Brain pericyte (primary cell): Measurements from ENCODE around the gene GGTLC2.
"Not testable (repeated sequence)": the region's sequence is repeated elsewhere in the genome, so short reads cannot be mapped to it uniquely, and the experiment has no call there.

Source experiments
- DNase-seq: peaks from one replicate; pipeline ENCODE4 v3.0.0-alpha.2; 2012; ENCODE audit warnings: low read depth, low spot score

GGTLC2 gene

DNA sequence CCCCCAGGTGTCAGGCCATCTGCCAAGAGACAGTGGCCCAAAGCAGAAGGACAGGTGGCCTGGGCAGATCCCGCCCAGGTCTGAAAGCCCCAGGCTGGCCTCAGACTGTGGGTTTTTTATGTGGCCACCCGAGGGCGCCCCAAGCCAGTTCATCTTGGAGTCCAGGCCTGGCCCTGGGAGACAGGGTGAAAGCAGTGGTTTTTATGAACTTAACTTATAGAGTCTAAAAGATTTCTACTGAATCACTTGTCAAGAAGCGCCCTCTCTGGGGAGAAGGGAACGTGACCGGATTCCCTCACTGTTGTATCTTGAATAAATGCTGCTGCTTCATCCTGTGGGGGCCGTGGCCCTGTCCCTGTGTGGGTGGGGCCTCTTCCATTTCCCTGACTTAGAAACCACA is 8.2 kb upstream of the GGTLC2 start:
- DNase-seq: not testable (repeated sequence)

DNA sequence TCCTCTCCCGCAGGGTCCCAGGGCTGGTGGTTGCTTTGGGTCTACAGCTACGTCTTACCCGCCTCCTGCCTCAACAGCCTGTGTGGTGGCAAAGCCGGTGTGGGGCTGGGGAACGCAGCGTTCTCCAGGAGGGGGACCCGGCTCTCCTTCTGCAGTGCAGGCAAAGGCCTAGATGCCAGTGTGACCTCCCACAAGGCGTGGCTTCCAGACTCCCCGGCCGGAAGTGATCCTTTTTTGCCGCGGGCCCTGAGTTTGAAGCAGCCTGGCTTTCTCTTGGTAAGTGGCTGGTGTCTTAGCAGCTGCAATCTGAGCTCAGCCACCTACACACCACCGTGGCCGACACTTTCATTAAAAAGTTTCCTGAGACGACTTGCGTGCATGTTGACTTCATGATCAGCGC is 6.1 kb upstream of the GGTLC2 start:
- DNase-seq: not testable (repeated sequence)

DNA sequence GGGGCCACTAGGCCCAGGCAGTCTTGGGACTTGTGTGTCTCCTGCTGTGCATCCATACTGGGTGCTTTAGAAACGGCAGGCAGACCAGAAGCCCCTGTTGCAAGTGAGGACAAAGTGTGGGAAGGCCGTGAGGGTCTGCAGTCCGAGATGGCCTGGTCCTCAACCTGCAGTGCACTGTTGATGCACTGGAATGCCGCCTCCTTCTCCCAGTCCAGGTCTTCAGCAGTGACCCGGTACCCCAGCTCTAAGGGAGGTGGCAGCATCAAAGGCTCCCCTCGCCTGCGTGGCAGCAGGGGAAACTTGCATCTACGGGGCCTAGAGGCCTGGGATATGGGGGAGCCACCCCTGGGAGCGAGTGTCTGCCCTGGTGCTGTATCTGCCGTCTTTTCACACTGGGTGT is 2.2 kb upstream of the GGTLC2 start:
- DNase-seq: not testable (repeated sequence)

DNA sequence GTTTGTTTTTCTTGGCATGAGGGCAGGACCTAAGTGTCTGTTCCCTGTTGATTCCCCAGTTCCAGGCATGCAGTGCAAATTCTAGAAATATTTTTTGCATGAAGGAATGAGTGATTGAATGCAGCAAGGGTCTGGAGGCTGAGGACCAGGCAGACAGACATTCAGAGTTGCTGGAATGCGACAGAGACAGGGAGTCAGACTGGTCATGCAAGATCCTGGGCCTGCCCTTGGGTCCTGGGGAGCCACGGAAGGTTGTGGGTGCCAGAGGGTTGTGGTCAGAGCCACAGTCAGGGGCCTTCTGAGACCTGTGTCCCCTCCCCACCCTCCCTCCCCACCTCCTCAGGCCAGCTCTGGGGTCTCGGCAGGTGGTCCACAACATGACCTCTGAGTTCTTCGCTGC is 1.6 kb downstream of the GGTLC2 start:
- not testable (repeated sequence) for DNase-seq

DNA sequence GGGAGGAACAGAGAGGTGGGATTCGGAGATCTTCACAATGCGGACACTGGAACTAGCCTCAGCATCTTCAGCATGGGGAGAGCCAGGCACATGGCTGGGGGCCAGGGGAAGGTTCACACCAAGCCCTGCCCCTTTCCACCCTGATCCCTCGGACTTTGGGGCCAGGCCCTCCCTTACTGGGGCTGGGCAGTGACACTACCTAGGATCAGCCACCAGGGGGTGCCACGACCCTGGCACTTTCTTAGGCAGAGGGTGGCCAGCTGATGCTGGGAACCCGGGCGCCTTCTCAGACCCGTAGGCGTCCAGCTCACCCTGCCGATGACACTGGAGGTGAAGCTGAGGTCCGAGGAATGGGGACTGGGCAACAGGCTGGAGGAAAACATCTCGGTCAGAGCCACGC is 3.5 kb downstream of the GGTLC2 start:
- not testable (repeated sequence) for DNase-seq

DNA sequence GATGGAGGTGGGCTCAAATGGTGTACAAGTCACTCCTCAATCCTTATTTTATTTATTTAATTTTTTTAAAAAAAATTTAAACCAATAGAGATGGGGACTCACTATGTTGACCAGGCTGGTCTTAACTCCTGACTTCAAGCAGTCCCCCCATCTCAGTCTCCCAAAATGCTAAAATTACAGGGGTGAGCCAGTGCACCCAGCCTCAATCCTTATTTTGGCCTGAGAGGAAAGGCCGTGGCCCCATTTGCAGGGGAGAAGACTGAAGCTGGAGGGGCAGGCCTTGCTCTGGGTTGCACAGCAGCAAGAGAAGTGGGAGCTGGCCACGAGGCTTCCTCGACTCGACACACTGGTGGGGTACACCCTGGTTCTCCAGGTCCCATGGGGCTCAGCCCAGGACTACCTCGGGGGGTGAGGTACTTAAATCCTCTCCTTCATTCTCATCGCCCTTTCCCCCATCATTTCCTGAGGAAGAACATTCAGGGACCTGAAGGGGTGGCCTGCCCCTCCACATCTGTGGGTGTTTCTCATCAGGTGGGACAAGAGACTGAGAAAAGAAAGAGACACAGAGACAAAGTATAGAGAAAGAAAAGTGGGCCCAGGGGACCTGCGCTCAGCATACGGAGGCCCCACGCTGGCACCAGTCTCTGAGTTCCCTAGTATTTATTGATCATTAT is 4.6 kb downstream of the GGTLC2 start:
- not testable (repeated sequence) for DNase-seq

DNA sequence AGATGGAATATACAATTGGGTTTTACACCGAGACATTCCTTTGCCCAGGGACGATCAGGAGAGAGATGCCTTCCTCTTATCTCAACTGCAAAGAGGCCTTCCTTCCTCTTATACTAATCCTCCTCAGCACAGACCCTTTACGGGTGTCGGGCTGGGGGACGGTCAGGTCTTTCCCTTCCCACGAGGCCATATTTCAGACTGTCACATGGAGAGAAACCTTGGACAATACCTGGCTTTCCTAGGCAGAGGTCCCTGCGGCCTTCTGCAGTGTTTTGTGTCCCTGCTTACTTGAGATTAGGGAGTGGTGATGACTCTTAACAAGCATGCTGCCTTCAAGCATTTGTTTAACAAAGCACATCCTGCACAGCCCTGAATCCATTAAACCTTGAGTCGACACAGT is 5.3 kb downstream of the GGTLC2 start:
- DNase-seq: not testable (repeated sequence)

DNA sequence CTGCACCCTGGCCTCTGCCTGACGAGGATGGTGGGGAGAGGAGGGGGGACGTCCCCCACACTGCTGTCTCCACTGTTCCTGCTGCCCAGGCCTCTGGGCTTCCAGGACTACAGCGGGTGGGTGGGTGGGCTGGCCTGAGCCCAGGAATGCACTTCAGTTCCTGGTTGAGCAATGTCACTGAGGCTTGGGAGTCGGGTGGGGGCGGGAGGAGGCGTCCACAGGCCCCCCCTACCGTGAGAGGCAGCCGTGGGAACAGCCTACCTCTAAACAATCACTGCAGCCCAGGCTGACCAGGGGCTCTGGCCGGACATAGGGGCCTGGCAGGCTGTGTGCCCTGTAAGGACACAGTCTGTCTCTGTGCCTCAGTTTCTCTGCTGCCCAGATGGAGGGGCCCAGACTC is 6.0 kb downstream of the GGTLC2 start:
- DNase-seq: not testable (repeated sequence)

DNA sequence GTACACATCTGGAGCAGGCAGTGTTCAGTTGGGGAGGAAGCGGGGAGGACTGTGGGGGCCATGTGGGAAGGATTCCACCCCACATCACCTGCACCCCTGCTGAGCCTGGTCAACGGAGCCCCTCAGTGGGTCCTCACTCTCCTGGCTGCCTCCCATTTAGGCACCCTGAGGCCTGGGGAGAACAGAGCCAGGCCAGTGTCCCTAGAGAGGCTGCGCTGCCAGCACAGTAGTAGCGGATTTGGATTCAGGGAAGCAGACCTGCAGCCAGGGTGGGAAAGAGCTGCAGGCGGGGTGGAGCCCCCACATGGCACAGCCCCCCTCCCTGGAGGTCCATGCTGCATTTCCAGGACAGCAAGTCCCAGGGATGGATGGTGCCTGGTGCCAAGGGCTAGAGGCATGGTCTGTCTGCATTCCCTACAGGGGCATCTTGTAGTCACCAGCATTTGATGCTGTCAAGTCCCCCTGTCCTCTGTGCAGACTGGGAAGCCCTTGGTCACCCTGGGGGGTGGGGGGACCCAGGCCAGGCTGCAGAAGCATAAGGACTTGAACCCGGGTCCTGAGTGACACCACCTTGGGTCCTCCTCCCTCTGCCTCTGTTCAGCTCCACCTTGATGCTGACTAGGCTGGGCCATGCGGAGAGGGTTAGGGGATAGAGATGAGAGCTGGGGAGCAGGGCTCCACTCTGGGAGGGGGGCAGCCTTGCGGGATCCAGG is 6.5 kb downstream of the GGTLC2 start:
- not testable (repeated sequence) for DNase-seq

DNA sequence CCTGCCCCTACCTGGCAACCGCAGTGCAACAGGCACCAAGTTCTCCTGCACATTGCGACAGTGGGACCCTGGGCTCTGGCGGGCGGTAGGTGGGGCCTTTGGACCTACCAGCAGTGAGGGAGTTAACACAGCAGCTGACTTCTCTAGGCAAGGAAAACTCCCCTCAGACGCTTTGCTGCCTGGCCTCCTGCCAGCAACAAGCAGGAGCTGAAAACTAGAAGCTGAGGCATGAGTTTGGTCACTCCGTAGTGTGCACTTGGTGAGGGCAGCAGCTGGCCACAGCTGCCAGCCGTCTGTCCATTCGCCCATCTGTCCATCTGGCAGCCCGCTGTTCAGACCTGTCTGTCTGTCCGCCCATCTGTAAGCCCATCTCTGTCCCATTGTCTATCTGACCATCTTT is 7.2 kb downstream of the GGTLC2 start:
- DNase-seq: not testable (repeated sequence)

DNA sequence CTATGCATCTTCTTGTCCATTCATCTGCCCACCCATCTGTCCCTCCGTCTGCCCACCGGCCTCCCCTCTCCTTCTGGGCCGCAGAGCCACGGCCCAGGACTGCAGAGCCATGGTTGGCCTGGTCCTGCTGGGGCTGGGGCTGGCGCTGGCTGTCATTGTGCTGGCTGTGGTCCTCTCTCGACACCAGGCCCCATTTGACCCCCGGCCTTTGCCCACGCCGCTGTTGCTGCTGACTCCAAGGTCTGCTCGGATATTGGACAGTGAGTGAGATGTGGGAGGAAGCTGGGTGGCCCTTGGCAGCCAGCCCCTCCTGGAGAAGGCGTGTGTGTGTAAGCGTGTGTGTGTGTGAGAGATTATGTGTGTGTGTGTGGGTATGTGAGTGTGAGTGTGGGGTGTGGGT is 7.7 kb downstream of the GGTLC2 start:
- DNase-seq: not testable (repeated sequence)

DNA sequence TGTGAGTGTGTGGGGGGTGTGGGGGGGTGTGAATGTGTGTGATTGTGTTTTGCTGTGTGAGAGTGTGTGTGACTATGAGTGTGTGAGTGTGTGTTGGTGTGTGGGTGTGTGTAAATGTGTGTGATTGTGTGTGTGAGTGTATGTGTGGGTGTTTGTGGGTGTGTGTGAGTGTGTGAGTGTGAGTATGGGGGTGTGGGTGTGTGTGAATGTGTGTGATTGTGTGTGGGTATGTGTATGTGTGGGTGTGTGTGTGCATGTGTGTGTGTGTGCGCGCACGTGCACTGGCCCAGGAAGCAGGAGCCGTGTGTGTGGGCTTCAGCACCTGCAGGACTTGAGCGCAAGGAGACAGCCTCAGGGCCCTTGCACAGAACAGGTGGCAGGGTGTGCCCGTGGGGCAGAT is 8.2 kb downstream of the GGTLC2 start:
- not testable (repeated sequence) for DNase-seq

DNA sequence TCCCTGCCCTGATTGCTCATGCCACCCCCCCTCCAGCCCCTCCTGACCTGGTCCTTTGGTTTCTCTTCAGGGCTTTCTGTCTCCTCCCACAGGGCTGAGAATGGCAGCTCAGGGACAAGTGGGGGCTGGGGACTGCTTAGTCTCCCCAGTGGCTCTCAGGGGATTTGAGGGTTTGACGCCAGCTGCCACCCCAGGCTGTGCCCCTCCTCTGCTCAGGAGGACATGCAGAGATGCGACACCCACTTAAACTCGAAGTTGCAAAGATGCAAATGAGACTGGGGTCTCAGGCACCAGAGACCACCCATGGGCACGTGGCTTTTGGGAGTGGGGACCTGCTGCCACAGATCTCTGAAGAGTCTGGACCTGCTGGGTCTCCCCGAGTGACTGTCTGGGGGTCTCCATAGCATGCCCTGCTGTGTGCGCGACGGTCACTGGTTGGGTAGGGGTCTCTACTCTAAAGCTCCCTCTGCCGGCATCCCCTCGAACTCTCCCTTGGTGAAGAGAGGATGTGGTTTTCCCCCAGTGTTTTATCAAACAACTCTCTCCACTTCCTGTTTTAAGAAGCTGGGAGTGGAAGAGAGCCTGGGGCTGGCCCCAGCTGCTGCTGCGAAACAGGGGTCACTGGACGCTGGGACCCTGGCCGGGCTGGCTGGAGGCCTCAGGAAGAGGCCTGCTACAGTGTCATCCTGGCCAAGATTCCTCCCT is 9.4 kb downstream of the GGTLC2 start:
- not testable (repeated sequence) for DNase-seq

DNA sequence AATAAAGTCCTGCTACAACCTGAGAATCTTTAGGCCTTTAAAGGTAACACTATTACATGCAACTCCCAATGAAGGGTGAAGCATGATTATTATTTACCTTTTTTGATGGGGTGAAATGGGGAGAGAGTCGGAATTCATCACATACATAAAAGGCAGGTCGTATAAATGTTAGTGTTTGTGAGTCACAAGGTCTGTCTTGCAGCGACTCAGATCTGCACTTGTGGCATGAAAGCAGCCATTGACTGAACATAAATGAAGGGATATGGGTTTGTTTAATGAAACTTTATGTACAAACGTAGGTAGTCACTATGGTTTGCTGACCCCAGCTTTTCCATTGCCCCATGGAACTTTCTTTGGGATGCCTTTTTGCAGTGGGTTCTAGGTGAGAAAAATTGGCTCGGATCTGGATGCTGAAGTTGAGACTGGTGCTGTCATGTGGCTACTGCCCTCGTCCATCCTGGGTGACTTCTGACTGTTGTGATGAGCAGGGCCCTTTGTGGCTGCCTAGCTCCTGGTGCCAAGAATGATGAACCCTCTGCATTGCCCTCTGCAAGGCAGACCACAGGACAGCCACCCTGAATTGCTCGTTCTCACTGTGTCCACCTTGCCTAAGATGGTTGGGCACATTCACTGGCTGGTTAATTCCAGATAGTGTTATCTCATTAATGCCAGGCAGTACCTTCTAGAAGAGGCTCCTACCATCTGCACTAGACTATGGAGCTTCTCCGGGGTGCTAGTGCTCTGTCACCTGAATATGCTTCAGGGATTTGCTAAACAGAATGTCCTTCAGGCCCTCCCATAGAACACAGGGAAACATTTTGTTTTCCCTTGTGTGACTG is 11.3 kb downstream of the GGTLC2 start:
- no peak for DNase-seq

DNA sequence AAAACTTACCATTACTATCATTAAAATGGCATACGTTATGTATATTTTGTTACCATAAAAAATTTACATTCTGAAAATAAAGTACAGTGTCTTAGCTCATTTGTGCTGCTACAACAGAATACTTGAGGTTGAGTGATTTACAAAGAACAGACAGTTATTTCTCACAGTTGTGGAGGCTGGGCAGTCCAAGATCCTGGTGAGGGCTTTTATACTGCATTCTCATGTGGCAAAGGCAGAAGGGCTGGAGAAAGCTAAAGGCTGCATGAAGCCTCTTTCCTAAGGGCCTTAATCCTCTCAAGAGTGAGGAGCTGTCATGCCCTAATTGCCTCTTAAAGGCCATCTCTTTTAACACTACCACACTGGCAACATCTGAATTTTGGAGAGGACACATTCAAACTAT is 13.3 kb downstream of the GGTLC2 start:
- no peak for DNase-seq

DNA sequence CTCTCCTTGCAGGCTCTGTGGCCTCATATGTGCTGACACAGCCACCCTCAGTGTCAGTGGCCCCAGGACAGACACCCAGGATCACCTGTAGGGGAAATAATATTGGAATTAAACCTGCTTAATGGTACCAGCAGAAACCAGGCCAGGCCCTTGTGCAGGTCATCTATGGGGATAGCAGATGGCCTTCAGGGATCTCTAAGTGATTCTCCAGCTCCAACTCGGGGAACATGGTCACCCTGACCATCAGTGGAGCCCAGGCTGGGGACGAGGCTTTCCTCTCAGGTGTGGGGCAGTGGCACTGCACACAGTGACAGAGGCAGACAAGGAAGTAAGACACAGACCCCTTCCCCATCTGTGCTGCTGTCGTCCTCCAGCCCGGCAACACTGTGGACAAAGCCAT is 16.9 kb downstream of the GGTLC2 start:
- no peak for DNase-seq

DNA sequence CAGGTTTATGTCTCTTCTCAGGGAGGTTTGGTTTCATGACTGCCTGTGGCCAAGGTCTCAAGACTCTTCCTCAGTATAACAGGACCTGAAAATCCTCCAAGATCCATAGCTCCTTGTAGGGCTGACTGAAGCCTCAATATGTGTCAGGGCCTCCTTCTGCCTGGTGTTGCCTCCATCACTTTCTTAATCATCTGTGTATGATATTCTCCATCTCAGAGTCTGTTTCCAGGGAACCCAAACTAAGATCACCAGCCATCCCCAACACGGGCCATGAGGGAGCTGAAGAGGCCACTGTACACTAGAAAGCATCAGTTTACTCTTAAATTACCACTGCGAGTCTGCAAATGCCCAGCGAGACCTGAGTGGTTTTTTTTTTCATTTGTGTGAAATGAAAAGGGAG is 17.7 kb downstream of the GGTLC2 start:
- no peak for DNase-seq

DNA sequence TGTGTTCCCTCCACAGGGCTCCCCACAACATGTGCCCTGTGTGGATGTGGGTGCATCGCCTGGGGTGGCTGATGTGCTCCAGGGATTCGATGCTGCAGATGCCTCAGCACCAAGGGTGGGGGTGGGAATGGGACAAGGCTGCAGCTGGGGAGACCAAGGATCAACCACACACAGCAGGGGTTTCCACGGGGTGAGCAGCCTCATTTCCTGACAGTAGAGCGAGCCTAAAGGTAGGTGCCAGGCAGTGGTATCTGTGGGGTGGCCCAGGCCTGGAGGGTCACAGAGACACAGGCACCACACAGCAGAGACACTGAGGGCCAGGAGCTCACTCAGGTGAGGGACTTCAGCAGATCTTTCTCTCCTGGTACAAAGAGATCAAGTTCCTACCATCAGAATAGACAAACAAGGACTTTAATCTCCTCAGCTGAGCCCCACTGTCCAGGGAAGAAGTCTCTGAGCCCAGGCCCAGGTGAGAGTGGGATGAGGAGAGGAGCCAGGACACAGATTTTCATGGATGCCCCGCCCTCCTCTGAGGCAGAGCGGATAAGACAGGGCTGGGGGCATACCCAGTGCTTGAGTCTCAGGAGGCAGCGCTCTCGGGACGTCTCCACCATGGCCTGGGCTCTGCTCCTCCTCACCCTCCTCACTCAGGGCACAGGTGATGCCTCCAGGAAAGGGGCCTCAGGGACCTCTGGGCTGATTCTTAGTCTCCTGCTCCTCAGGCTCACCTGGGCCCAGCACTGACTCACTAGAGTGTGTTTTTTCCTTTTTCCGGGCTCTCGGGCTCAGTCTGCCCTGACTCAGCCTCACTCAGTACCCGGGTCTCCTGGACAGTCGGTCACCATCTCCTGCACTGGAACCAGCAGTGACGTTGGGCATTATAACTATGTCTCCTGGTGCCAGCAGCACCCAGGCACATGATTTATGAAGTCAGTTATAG is 19.7 kb downstream of the GGTLC2 start:
- DNase-seq: no peak

DNA sequence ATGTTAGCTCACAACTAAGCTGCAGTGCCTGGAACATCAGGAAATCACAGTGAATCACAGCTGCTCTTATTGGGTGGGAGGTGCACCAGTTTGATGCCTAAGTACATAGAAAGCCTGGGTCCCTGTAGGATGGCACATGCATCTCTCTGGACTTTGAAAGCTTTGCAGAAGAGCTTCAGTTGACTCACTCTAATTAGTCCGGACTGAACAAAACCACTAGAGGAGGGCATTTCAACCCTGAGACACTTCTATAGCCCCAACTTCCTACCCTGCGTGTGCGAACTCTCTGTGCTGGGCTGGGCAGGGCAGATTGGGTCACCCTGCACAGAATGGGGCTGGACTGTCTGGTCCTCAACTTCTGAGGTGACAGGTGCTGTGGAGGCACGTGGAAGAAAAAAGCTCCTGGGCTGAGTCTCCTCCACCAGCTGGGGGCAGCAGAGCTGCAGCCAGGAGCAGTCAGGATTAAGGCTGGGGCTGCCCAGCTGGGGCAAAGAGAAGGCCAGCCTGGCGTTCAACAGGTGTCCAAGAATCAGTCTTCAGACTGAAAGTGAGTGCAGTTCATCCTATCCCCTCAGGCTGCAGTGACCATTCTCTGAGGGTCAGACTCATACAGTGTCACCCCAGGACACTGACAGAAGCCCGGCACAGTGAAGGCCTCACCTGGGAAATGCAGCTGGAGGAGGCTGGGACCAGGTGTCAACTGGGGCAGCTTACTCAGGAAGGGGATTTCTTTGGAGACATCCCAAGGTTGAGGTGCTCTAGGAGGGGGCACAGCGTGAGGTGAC is 22.1 kb downstream of the GGTLC2 start:
- DNase-seq: no peak
